ENCODE results near the gene ZNF780A.

ZNF780A gene

DNA sequence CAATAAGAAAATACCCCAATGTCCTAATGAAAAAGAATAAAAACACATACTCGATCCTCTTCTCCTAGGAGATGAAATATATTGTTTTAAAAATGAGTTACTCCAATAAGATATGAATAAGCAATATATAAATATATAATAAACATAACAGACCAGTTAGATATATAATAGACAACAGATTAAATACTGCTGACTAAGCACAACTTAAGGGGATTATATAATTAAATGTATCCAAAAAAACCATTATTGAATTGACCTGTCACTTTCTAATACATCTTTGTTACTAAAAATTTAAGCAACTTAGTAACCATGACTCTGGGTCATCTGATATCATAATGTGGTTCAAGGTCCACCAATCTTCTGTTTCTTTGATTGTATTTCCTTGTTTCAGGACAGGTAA, 20.7 kb downstream of the ZNF780A start:
- POLR2A ChIA-PET: no interaction called here

DNA sequence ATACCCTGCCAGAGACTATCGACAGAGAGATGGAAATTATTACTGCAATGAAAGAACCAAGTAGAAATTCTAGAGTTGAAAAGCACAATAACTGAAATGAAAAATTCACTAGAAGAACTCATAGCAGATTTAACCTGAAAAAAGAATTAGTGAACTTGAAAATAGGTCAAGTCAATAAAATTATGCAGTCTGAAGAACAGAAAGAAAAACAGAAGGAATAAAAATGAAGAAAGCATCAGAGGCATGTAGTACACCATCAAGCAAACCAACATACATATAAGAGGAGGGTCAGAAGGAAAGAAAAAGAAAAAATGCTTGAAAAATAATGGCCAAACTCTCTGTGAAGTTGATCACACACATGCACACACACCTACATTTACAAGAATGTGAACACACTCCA, 31.1 kb downstream of the ZNF780A start:
- CTCF ChIA-PET: no interaction called here
- DNase-seq (ENCODE audit: low read depth, low spot score): no peak
- H3K4me3 ChIP-seq (ENCODE audit: low read depth, low read length): no peak overlapping the region
- POLR2A ChIA-PET: no interaction called here
- TF ChIP-seq, protein P1, sequence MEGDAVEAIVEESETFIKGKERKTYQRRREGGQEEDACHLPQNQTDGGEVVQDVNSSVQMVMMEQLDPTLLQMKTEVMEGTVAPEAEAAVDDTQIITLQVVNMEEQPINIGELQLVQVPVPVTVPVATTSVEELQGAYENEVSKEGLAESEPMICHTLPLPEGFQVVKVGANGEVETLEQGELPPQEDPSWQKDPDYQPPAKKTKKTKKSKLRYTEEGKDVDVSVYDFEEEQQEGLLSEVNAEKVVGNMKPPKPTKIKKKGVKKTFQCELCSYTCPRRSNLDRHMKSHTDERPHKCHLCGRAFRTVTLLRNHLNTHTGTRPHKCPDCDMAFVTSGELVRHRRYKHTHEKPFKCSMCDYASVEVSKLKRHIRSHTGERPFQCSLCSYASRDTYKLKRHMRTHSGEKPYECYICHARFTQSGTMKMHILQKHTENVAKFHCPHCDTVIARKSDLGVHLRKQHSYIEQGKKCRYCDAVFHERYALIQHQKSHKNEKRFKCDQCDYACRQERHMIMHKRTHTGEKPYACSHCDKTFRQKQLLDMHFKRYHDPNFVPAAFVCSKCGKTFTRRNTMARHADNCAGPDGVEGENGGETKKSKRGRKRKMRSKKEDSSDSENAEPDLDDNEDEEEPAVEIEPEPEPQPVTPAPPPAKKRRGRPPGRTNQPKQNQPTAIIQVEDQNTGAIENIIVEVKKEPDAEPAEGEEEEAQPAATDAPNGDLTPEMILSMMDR (IDR thresholded peaks at IDR 0.05; ENCODE audit: insufficient read depth, low read length, missing control alignments): no peak

More for the DNA sequence above, 20.7 kb downstream of the ZNF780A start:
- DNase-seq (ENCODE audit: low read depth, low spot score): no peak
- H3K4me3 ChIP-seq (ENCODE audit: low read depth, low read length): no peak overlapping the region
- CTCF ChIA-PET: no interaction called here
- TF ChIP-seq, protein P1 (IDR thresholded peaks at IDR 0.05; ENCODE audit: insufficient read depth, low read length, missing control alignments): no peak

DNA sequence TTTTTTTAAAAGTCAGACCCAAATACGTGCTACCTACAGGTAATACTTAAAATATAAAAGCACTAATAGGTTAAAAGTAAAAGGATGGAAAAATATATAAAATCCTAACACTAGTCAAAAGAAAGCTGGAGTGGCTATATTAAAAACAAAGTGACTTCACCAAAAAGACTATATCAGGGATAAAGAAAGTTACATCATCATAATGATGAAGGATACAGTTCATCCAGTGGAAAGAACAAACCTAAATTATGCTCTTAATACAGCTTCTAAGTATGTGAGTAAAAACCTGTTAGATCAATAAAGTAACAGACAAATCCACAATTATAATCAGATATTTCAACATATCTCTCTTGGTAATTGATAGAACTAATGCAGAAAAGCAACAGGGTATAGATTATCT, 33.6 kb downstream of the ZNF780A start:
- no peak overlapping the region for H3K4me3 ChIP-seq (ENCODE audit: low read depth, low read length)
- no peak for DNase-seq (ENCODE audit: low read depth, low spot score)
- ChIA-PET CTCF (no interaction called here), POLR2A (no interaction called here)
- TF ChIP-seq, protein P1 (IDR thresholded peaks at IDR 0.05; ENCODE audit: insufficient read depth, low read length, missing control alignments): no peak

DNA sequence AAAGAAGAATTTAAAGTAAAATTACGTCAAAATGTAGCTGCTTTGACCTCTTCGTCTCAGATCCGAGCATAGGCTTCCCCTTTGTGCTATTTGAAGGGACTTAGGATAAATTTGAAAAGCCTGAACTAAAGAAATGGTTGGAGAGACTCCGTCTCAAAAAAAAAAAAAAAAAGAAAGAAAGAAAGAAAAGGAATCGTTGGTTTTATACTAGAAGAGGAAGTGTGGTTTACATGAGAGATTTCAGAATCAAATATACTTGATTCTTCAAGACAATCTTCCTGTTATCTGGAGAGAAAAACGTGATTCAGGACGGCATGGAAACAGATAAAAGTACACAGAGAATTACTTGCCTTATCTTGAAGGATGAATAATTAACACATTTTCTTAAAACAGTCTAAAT, 34.2 kb downstream of the ZNF780A start:
- ChIA-PET POLR2A (interaction anchor here (1.2 kb wide), 1 partner anchor 86 kb away, joined by 4 read pairs; the partner anchor contains the start of gene PSMC4), CTCF (no interaction called here)
- peak overlapping the region; percentile 91 for H3K4me3 ChIP-seq (ENCODE audit: low read depth, low read length)
- TF ChIP-seq, protein P1 (IDR thresholded peaks at IDR 0.05; ENCODE audit: insufficient read depth, low read length, missing control alignments): no peak
- no peak for DNase-seq (ENCODE audit: low read depth, low spot score)

DNA sequence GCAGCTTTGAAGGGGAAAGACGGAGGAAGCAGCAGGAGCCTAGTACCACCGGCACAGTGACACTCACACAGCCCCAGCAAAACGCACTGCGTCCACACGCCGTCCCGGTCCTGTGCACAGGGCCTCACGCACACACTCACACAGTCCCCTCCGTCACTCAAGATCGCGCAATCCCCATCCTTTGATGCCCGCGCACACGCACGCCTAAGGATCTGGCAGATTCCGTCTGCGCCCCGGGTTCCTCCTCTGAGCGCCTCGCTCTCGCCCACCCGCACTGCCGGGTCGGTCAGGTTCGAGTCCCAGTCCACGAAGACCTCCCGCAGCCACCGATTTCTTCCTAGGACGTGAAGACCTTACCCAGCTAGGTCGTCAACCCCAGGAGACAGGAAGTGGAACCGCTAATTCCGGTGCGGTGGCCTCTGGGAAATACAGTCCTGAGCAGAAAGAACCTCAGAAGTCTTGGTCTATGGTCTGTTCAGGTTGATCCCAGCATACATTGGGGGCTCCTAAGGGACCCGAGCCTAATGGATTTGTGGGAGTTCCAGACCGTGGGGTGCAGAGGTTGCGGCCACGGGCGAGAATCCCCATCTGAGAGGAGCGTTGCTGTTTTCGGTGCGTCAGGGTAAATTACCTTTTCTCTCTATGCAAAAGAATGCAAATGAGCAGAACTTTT, 34.8 kb downstream of the ZNF780A start, which contains the start of gene ZNF780B:
Gene ZNF780B (minus strand): TSS at position 400 of the 673 bp plus-strand sequence. CDS start 5,899 bp downstream, outside the sequence.
- DNase-seq (ENCODE audit: low read depth, low spot score): no peak
- ChIA-PET POLR2A (interaction anchor here (1.2 kb wide), 1 partner anchor 85 kb away, joined by 4 read pairs; the partner anchor contains the start of gene PSMC4), CTCF (no interaction called here)
- H3K4me3 ChIP-seq (ENCODE audit: low read depth, low read length): peak within 1 kb of the TSS; percentile 91
- TF ChIP-seq, protein P1 (IDR thresholded peaks at IDR 0.05; ENCODE audit: insufficient read depth, low read length, missing control alignments): no peak

DNA sequence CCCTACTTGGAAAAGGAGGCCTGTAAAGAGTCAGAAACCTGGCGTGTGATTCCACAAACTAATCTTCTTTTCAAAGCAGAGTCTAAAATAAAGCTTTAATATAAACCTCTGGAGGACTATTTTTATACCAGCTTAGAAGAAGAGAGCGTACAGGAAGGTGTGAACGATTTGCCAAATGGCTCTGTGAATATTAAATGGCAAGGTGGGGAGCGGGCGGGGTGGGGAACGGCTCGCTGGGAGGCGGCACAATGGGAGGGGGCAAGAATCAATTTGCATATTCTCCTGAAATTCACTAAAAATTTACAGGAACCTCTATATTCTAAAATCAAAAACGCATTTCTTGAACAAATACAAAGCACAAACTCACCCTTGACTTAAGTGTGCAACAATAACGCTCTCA, 35.7 kb downstream of the ZNF780A start:
- ChIA-PET CTCF (no interaction called here), POLR2A (no interaction called here)
- H3K4me3 ChIP-seq (ENCODE audit: low read depth, low read length): peak overlapping the region; percentile 91
- TF ChIP-seq, protein P1 (IDR thresholded peaks at IDR 0.05; ENCODE audit: insufficient read depth, low read length, missing control alignments): no peak
- no peak for DNase-seq (ENCODE audit: low read depth, low spot score)

Data from AG04449 (cell line).